DND-41 (cell line): ENCODE data around the gene RNF217.

ENCODE experiments used
- CTCF ChIP-seq: IDR thresholded peaks from 2 replicates; pipeline ENCODE4 v1.5.1; 2012; ENCODE audit warnings: borderline replicate concordance, low read length, moderate library complexity, mild to moderate bottlenecking; ENCODE audit not compliant: poor library complexity, severe bottlenecking; ENCODE audit errors: extremely low read depth
- EZH2 ChIP-seq: IDR thresholded peaks from 3 replicates; pipeline ENCODE4 v1.6.1; 2012; ENCODE audit warnings: borderline replicate concordance, low read depth, mild to moderate bottlenecking, moderate library complexity, low read length, inconsistent platforms; ENCODE audit not compliant: severe bottlenecking

DNA sequence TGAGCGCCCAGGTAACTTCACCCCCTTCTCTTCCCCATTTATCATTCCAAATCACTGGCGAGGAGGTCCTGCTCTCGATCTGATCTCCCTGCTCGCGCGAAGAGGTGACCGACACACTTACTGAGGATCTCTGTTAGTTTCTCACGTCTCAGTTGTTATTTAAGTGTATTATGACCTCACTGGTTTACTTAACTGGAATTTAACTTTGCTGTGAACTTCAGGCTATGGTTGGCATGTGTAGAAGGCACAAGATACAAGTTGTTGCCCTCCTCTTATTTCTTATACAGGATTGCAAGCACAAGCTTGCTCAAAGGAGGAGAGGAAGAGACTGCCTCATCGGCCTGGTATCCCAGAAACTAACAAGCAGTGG, 1.2 kb downstream of the RNF217 start:
- no peak for TF ChIP-seq CTCF
- no peak for TF ChIP-seq EZH2
